Measurements from ENCODE around the gene SHISAL2A. TPM values are rescaled to one million over a fixed set of nuclear protein-coding genes. Genes with fewer than 3 reads are reported as not detected.

The SHISAL2A gene
- total RNA-seq, 1 experiment from 2014 or later: not detected

DNA sequence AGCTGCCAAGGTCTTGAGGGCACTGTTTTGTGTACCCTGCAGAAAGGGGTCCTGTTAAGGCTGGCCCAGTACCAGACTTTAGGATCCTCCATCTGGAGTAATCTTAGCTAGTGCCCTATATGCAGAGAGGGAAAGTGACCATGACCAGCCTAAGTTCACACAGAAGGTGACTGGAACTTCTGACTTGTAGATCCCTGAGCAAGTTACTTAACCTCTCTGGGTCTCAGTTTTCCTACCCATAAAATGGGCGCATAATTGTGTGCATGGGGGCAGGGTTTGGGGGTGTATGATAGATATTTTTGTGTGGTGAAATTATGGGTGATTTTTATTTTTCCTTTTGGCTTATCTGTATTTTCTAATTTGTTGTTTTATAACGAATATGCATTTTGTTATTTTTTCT, 3.3 kb upstream of the SHISAL2A start:
- Histone ChIP-seq H3K9me3 (replicated peaks) (no peaks in the 10 kb centered on the region), H3K4me3 (0 out of 2 replicates have a peak overlapping the region, but pooled peaks have one; percentile 0), H3K27ac (peak overlapping the region; percentile 43), H3K27me3 (replicated peaks) (no peaks in the 10 kb centered on the region), H3K4me1 (replicated peaks) (peaks cover 48% of the 10 kb centered on the region), H3K36me3 (no peaks in the 10 kb centered on the region)
- DNase-seq (ENCODE audit: low read depth in 1 of 2, low spot score in 2 of 2): no peak

DNA sequence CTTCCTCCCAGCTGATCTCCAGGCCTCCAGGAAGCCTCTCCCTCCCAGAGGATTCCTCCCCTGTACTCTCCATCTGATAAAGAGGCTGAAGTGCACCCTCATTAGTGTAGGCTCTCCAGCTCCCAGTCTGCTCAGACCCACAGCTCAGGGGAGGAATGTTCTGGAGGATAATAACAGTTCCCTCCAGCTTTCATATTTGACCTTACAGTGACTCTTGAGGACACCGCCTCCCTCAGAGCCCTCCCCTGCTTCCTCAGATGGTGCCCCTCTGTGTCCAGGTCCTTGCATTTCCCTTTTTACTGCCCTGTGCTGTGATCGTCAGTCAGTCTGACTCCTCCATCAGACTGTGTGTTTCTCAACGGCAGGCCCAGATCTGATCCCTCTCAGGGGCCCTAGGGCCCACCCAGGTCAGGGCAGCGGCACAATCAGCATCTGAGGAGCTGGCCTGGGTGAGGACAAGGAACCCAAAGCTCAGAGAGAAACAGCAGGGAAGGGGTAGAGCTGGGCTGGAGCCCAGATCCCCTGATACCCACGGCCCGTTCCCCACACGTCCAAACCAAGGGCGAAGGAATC, 1.1 kb upstream of the SHISAL2A start:
- Histone ChIP-seq H3K27ac (no peak overlapping the region), H3K4me1 (replicated peaks) (peaks cover 58% of the 10 kb centered on the region), H3K27me3 (replicated peaks) (no peaks in the 10 kb centered on the region), H3K4me3 (no peak overlapping the region), H3K36me3 (no peaks in the 10 kb centered on the region), H3K9me3 (replicated peaks) (no peaks in the 10 kb centered on the region)
- no peak for DNase-seq (ENCODE audit: low read depth in 1 of 2, low spot score in 2 of 2)

DNA sequence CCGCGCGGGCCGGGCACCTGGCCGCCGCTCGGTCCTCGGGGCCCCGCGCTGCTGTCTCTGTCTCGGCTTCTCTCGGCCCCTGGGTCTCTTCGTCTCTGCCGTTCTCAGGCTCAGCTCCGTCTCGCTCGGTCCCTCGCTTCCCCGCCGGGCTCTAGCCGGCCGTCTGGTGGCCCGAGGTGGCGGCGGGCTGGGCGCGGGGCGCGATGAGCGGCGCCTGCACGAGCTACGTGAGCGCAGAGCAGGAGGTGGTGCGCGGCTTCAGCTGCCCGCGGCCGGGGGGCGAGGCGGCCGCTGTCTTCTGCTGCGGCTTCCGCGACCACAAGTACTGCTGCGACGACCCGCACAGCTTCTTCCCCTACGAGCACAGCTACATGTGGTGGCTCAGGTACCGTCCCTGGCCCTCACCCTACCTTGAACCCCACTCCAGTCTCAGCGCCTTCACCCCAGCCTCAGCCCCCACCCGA, 355 bp downstream of the SHISAL2A start:
- Histone ChIP-seq H3K4me3 (no peak overlapping the region), H3K27ac (no peak overlapping the region), H3K4me1 (replicated peaks) (peaks cover 62% of the 10 kb centered on the region), H3K27me3 (replicated peaks) (no peaks in the 10 kb centered on the region), H3K9me3 (replicated peaks) (no peaks in the 10 kb centered on the region), H3K36me3 (no peaks in the 10 kb centered on the region)
- DNase-seq (ENCODE audit: low read depth in 1 of 2, low spot score in 2 of 2): no peak

DNA sequence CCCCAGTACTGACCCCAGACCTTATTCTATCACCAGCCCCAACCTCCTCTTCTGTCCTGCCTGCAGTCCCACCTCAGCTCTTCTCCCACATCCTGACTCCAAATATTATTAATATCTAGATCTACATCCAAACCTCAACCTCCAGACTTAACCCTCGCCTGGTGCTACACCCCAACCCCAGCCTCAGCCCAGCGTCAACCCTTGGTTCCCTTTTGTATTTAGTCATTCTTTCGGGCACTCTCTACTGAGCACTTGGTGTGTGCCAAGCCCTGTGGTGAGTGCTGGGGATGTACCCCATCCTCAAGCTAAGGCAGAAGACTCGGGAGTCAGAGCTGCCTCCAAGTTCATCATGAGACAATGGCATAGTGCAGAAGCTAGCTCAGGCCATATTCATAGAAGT, 1.1 kb downstream of the SHISAL2A start:
- no peaks in the 10 kb centered on the region for H3K9me3 ChIP-seq (replicated peaks)
- no peaks in the 10 kb centered on the region for H3K36me3 ChIP-seq
- H3K27ac ChIP-seq: no peak overlapping the region
- no peak for DNase-seq (ENCODE audit: low read depth in 1 of 2, low spot score in 2 of 2)
- H3K27me3 ChIP-seq (replicated peaks): no peaks in the 10 kb centered on the region
- no peak overlapping the region for H3K4me3 ChIP-seq
- peaks cover 58% of the 10 kb centered on the region for H3K4me1 ChIP-seq (replicated peaks)

DNA sequence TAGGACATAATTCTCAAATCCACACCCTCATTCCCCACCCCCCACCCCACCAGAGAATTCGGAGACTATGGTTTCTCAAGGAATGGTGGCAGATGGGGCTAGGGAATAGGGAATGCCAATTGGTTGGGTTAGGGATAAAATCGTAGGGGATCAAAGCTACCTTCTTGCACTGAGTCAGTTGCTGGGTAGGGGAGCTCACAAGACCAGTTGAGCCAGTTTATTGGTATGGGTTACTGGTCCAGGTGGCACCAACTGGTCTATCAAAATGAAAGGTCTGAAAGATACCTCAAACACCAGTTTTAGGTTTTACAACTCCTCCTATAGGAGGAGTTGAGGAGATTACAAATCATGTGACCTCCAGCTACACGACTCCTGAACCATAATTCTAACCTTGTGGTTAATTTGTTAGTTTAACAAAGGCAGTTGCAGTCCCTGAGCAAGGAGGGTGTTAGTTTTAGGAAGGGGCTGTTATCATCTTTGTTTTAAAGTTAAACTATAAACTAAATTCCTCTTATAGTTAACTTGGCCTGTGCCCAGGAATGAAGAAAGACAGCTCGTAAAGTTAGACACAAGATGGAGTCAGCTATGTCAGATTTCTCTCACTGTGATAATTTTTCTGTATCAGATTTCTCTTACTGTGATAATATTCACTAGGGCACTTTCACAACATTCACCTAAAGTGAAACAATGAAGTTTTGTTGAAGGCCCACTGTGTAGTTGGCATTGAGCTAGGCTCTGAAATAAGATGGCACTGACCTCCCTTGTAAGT, 2.5 kb downstream of the SHISAL2A start:
- Histone ChIP-seq H3K27ac (no peak overlapping the region), H3K4me1 (replicated peaks) (peaks cover 44% of the 10 kb centered on the region), H3K4me3 (no peak overlapping the region), H3K9me3 (replicated peaks) (no peaks in the 10 kb centered on the region), H3K36me3 (no peaks in the 10 kb centered on the region), H3K27me3 (replicated peaks) (no peaks in the 10 kb centered on the region)
- DNase-seq (ENCODE audit: low read depth in 1 of 2, low spot score in 2 of 2): no peak

DNA sequence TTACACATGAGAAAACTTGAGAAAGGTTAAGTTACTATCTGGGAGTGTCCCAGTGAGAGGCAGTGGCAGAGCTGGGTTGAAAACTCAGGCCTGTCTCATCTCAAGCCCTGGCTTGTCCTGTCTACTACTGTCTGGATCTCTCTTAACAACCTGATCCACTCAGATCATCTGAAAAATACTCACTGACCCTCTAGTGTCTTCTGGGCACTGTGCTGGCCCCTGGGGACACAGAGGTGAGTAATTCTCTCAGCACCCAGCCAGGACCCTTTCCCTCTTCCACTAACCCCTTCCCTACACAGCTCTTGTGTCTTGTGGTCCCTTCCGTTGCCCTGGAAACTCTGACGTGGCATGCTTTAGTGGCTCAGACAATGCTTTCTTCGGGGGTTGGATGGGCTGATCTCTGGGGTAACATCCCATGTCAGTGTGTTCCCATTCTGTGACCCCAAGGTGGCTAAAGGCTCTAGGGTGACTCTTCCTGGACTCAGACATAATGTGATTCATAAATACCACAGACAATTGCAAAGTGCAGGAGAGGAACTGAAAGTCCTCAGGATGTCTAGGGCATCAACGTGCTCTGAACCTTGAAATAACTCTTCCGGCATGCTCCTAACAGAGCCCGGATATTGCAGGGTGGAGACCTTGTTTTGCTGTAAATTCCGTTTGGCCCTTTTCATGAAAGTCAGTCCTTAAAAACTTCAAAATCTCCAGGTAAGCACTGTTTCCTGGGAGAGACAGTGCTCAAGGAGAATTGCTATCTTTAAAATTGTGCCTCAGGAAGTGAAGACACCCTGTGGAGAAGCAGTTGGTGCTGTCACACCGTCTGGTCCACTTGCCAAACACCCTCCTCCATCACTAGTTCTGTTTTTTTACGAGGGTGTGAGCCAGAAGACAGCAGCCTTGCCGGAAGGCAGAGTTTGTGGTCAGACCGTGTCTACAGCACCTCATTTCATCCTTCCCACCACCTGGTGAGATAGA, 4.0 kb downstream of the SHISAL2A start:
- peaks cover 31% of the 10 kb centered on the region for H3K4me1 ChIP-seq (replicated peaks)
- DNase-seq (ENCODE audit: low read depth in 1 of 2, low spot score in 2 of 2): no peak
- no peaks in the 10 kb centered on the region for H3K36me3 ChIP-seq
- H3K27ac ChIP-seq: no peak overlapping the region
- no peaks in the 10 kb centered on the region for H3K9me3 ChIP-seq (replicated peaks)
- no peak overlapping the region for H3K4me3 ChIP-seq
- no peaks in the 10 kb centered on the region for H3K27me3 ChIP-seq (replicated peaks)

DNA sequence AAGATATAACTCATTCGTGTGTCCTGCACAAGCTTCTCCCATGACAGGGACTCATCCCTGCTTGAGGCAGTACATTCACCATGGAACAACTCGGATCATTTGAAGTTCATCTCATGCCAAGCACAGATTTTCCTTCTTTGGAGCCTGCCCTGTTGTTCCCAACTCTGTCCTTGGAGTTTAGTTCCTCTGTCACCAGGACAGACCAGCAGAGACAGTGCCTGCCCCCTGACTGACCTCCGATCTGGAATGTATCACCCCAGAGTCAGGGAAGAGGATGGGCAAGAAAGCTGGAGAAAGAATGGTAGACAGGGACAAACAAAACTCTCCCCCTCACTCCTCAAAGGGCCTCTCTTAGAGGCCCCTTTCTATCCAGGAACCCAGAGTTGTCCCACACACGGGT, 5.0 kb downstream of the SHISAL2A start:
- H3K27me3 ChIP-seq (replicated peaks): no peaks in the 10 kb centered on the region
- H3K36me3 ChIP-seq: no peaks in the 10 kb centered on the region
- H3K27ac ChIP-seq: no peak overlapping the region
- no peaks in the 10 kb centered on the region for H3K9me3 ChIP-seq (replicated peaks)
- peaks cover 27% of the 10 kb centered on the region for H3K4me1 ChIP-seq (replicated peaks)
- no peak for DNase-seq (ENCODE audit: low read depth in 1 of 2, low spot score in 2 of 2)
- H3K4me3 ChIP-seq: no peak overlapping the region

DNA sequence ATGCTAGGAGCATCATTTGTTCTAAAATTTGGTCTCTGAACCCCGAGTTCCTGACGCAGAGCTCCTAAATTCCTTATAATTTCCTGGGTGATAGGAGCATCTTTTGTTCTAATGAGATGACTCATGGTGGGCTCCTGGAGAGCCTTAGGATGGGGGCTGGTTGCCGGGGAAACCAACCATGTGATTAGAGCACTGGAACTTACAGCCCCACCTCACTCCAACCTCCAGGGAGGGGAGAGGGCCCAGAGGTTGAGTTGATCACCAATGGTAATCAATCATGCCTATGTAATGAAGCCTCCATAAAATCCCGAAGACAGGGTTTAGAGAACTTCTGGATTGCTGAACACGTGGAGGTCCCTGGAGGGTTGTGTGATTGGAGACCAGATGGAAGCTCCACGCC, 7.7 kb downstream of the SHISAL2A start:
- Histone ChIP-seq H3K9me3 (replicated peaks) (no peaks in the 10 kb centered on the region), H3K4me3 (no peak overlapping the region), H3K4me1 (replicated peaks) (peaks cover 22% of the 10 kb centered on the region), H3K27ac (no peak overlapping the region), H3K36me3 (no peaks in the 10 kb centered on the region), H3K27me3 (replicated peaks) (no peaks in the 10 kb centered on the region)
- DNase-seq (ENCODE audit: low read depth in 1 of 2, low spot score in 2 of 2): no peak

DNA sequence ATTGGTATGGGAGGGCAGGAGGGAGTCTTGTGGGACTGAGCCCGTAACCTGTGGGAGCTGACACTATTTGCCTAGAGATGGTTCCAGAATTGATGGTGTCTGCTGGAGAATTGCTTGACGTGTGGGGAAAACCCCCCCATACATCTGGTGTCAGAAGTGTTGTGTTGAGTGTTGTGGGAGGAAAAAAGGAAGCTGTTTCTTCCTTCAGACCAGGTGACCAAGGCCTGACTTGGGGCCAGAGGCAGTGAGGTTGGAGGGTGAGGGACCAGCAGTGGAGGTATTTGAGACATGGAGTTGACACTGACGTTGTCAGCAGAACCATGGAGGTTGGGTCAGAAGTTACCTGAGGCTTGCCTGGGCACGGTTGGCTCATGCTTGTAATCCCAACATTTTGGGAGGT, 8.3 kb downstream of the SHISAL2A start:
- no peaks in the 10 kb centered on the region for H3K36me3 ChIP-seq
- no peak overlapping the region for H3K4me3 ChIP-seq
- peaks cover 21% of the 10 kb centered on the region for H3K4me1 ChIP-seq (replicated peaks)
- no peak for DNase-seq (ENCODE audit: low read depth in 1 of 2, low spot score in 2 of 2)
- H3K27me3 ChIP-seq (replicated peaks): no peaks in the 10 kb centered on the region
- H3K9me3 ChIP-seq (replicated peaks): no peaks in the 10 kb centered on the region
- H3K27ac ChIP-seq: no peak overlapping the region

DNA sequence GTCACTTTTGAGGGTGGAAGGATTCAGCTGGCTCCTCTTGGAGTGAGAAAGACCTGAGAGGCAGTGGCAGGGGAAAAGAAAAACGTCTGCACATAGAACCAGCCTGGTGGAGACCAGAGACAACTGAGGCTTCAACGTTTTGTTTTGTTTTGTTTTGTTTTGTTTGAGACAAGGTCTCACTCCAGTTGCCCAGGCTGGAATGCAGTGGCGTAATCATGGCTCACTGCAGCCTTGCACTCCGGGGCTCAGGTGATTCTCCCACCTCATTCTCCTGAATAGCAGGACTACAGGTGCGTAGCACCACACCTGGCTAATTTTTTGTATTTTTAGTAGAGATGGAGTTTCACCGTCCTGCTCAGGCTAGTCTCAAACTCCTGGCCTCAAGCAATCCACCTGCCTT, 12.3 kb downstream of the SHISAL2A start:
- H3K36me3 ChIP-seq: no peaks in the 10 kb centered on the region
- H3K27ac ChIP-seq: no peak overlapping the region
- H3K4me1 ChIP-seq (replicated peaks): no peaks in the 10 kb centered on the region
- no peak overlapping the region for H3K4me3 ChIP-seq
- H3K27me3 ChIP-seq (replicated peaks): no peaks in the 10 kb centered on the region
- no peak for DNase-seq (ENCODE audit: low read depth in 1 of 2, low spot score in 2 of 2)
- H3K9me3 ChIP-seq (replicated peaks): no peaks in the 10 kb centered on the region

DNA sequence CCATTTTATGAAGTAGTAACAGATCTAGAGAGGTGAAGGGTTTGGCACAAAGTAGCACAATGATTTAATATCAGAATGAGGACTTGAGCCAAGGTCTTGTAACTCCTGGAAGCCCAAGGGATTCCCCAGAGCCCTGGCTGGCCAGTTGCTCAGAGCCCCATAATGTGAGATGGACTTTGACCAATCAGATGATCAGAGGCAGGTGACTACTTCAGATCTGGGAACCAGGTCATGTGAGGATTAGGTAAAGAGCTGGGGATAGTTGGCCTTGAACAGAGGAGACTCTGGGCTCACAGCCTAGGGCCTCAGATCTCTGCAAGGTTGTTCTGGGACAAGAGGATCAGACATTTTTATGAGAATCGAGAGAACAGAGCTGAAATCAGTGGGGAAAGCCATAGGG, 18.9 kb downstream of the SHISAL2A start:
- H3K4me1 ChIP-seq (replicated peaks): no peaks in the 10 kb centered on the region
- H3K27me3 ChIP-seq (replicated peaks): no peaks in the 10 kb centered on the region
- no peak overlapping the region for H3K27ac ChIP-seq
- no peaks in the 10 kb centered on the region for H3K36me3 ChIP-seq
- H3K9me3 ChIP-seq (replicated peaks): no peaks in the 10 kb centered on the region
- H3K4me3 ChIP-seq: no peak overlapping the region
- no peak for DNase-seq (ENCODE audit: low read depth in 1 of 2, low spot score in 2 of 2)

DNA sequence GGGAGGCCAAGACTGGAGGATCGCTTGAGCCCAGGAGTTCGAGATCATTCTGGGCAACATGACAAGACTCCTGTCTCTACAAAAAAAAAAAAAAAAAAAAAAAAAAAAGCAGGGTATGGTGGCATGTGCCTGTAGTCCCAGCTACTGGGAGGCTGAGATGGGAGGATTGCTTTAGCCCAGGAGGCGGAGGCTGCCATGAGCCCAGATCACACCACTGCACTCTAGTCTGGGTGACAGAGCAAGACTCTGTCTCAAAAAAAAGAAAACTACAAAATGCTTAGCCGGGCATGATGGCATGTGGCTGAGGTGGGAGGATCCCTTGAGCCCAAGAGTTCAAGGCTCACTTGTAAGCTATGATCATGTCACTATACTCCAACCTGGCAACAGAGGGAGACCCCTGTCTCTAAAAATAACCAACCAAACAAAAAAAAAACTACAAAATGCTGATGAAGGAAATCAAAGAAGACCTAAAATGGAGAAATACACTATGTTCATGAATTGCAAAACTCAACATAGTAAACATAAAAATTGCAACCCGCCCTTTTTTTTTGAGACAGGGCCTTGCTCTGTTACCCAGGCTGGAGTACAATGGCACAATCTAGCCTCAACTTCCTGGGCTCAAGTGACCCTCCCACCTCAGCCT, 20.4 kb downstream of the SHISAL2A start:
- peaks cover 2% of the 10 kb centered on the region for H3K4me1 ChIP-seq (replicated peaks)
- H3K27ac ChIP-seq: no peak overlapping the region
- no peaks in the 10 kb centered on the region for H3K9me3 ChIP-seq (replicated peaks)
- H3K36me3 ChIP-seq: no peaks in the 10 kb centered on the region
- H3K27me3 ChIP-seq (replicated peaks): no peaks in the 10 kb centered on the region
- DNase-seq (ENCODE audit: low read depth in 1 of 2, low spot score in 2 of 2): no peak
- H3K4me3 ChIP-seq: no peak overlapping the region

DNA sequence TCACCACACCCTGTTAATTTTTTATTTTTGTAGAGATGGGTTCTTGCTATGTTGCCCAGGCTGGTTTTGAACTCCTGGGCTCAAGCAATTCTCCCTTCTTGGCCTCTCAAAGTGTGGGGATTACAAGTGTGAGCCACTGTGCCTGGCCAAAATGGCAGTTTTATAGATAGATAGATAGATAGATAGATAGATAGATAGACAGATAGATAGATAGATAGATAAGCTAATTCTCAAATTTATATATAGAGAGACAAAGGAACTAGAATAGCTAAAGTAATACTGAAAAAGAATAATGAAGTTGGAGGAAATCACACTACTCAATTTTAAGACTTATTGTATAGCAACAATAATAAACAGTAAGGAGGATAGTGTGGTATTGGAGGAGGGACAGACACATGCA, 21.1 kb downstream of the SHISAL2A start:
- Histone ChIP-seq H3K36me3 (no peaks in the 10 kb centered on the region), H3K9me3 (replicated peaks) (no peaks in the 10 kb centered on the region), H3K4me3 (no peak overlapping the region), H3K27me3 (replicated peaks) (no peaks in the 10 kb centered on the region), H3K4me1 (replicated peaks) (peaks cover 9% of the 10 kb centered on the region), H3K27ac (no peak overlapping the region)
- no peak for DNase-seq (ENCODE audit: low read depth in 1 of 2, low spot score in 2 of 2)
